GM19025 (cell line): Measurements from ENCODE around the gene ADAMTS17.

Experiments
- ATAC-seq: cut with Tn5 transposase; IDR thresholded peaks from one replicate; pipeline ENCODE4 v1.9.1; 2021; ENCODE audit warnings: mild to moderate bottlenecking, low read depth, moderate library complexity; ENCODE audit not compliant: unreplicated experiment

Gene ADAMTS17

DNA sequence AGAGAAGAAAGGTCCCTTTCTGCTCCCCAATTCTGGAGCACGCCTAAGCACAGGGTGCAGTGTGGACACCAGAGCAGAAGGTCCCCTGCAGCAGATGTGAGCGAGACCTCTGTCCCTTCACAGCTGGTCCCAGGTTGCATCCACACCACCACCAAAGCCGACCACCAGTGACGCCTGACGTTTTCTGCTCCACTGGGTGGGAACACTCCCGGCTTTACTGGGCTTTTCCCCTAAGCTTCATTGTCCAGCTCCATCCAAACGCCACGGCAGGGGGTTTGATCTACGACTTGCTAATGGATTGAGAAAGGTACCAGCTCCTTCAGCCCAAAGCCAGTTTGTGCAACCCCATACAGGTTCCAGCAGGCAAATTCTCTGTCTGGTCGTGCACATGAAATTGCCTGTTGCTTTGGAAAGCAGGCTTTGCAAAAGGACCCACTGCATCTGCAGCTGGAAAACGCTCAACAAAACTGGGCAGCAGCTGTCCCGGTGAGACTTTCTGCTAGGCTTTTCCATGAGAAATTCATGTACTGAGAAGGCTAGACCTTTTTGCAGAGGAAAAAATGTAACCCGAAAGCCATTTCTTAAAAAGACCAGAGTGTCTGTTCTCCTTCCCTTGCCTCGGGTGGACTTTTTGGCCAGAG is 31.1 kb downstream of the ADAMTS17 start:
- ATAC-seq = no peak

DNA sequence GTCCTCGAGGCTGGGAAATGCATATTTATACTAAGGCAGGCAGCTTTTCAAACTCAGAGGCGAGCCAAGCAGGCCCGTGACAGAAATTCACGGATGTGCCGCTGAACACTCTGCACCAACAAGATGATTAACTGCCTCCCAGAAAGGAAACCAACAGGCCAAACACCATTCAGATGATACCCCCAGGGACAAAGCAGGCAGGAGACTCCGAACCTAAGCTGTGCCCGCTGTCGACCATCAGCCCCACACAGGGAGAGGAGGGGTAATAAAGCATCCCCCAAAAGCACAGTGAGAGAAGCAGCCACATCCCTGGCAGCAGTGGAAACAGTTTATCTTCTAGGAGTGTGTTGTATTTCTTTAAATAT is 31.8 kb downstream of the ADAMTS17 start:
- ATAC-seq = no peak

DNA sequence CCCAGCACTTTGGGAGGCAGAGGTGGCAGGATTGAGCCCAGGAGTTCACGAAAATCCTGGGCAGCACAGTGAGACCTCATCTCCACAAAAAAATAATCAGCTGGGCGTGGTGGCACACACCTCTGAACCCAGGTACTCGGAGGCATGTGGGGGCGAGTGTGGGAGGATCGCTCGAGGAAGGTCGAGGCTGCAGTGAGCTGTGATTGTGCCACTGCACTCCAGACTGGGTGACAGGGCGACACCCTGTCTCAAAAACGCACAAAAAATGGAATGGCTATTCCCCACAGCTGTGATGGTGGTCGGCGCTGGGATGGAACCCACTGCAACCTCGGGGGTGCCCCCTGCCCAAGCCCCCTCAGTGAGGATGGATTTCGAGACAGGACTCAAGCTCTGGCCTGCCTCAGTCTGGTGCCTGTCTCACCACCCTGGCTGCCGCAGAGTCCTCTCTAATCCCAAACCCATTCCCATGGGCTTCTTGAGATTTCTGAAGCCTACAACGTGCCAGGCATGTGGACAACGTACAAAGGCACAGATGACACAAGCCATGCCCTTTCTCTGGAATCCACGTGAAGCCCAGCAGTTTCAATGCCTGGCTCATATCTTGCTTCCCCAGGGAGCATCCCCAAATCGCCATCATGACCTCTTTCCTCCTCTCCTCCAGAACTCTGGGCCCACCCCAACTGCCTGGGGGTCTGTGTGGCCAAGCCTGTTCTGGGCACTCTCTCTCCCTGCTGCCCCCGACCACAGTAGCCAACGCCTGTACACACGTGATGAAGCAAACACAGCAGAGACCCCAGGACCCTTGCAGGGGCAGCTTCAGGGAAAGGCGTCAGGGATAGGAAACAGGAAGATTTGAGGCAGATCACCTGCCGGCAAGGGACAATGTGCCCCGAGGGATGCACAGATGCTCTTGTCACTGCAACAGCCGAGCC is 32.4 kb downstream of the ADAMTS17 start:
- ATAC-seq = no peak

DNA sequence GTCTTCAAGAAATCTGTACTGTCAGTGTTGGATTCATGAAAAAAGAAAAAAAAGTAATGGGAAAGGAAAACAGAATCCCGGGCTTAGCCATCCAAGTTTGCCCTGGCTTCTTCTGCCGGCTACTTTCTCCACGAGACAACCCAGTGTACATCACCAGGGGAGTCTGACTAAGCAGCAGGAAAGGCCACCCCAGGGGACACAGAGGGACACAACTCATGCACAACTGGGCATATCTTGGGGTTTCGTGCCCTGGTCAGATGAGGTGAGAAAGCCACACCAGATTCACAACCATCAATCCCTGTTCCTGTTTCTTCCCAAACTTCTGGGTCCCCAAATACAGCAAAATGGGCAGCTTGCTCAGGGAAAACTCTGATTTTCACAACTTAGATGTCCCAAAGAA is 33.2 kb downstream of the ADAMTS17 start:
- no peak for ATAC-seq

DNA sequence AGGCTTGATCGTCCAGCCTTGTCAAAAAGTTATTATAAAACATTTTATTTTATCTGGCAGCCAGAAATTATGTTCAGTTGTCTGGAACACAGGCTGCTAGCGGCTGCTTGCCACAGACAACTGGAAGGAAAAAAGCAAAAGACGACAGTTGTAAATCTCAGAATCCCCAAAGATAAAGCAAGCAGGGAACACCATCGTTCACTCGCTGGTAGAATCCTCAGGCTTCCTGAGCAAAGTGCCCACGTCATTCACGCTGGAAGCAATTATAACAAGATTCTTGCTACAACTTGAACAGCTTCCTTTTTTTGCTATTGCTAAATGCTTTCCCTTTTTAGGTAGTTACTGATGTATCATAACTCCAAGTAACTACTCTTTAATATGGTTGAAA is 33.6 kb downstream of the ADAMTS17 start:
- no peak for ATAC-seq

DNA sequence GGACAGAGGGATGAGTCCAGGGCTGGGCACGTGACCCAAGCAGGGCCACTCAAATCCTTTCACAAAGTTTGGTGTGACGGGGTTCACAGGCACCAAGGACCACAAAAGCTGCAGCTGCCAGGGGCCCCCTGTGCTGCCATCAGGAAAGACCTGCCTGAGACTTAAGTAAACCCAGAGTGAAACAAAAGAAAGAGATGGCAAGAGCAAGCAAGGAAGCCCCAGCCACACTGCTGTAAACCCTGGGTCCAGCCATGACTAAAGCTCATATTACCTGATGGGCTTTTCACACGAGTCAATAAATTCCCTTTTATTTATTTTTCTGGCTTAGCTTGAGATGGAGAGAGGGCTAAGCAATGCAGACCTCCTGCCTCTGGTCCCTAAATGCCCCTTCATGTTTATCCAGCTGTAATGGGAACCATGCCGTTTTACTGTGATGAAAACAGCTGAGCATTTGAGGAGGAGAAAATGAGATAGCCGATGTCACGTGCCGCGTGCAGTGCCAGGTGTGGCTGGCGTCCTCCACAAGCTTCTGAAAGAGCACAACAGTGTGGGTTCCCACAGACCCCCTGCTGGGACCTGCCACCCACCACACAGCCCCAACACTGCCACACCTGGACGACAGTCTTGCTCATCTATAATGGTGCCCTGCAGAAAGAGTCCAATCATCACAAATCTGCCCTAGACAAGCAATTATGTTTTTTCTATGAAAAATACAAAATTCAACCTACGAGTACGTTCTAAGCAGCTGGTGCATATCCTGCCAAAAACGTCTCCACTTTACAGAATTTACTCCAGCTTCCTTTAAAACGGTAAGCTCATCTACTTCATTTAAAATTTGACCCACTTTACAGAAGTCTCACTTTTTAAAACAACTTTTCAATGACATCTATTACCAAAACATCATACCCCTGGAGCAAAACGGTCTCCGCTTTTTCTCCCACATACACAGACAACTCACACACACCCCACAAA is 34.2 kb downstream of the ADAMTS17 start:
- no peak for ATAC-seq

DNA sequence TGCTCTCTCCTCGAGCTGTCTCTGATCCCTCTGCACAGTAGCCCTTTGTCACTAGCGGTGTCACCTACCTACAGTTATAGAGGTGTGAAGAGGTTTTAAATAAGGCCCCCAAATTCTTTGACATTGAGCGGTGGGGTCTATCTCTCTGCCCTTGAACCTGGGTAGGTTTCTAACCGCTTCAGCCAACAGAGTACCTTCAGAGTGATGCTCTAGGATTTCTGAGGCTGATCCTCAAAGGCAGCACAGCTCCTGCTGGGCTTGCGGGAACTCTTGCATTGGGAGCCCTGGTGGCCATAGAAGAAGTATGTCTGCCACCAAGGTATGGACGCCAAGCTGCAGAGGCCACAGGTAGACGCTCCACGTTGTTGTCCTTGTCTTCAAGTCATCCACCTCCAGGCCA is 35.7 kb downstream of the ADAMTS17 start:
- no peak for ATAC-seq

DNA sequence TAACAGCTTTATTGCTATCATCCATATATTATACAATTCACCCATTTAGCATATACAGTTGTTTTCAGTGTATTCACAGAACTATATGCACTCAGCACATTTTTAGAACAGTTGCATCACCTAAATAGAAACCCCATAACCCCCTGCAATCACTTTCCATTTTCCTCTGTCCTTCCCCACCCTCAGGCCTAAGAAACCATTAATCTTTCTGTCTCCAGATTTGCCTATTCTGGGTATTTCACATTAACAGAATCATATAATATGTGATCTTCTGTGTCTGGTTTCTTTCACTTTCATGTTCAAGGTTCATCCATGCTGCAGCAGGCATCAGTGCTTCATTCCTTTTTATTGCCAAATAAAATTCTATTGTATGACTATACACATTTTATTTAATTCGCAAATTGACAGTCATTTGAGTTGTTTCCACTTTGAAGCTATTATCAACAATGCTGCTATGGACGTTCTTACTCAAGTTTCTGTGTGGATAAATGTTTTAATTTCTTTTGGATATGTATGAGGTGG is 39.8 kb downstream of the ADAMTS17 start:
- no peak for ATAC-seq

DNA sequence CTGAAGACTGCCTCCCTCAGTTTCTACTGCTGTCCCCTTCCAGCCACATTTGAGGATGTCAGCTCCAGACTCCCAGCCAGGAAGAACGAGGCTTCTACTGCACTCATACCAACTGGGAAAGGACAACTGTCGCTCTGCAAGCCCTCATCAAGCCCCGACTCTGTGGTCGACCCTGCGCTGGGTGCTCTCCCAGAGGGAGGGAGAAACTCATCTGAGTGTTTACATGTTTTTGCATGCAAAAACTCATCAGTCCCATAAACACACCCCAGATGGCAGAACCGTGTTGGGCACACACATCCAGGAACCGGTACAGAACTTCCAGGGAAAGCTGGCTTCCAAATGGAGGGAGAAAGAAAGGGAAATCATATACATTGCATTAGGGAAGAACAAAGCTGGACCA is 43.5 kb downstream of the ADAMTS17 start:
- ATAC-seq = no peak

DNA sequence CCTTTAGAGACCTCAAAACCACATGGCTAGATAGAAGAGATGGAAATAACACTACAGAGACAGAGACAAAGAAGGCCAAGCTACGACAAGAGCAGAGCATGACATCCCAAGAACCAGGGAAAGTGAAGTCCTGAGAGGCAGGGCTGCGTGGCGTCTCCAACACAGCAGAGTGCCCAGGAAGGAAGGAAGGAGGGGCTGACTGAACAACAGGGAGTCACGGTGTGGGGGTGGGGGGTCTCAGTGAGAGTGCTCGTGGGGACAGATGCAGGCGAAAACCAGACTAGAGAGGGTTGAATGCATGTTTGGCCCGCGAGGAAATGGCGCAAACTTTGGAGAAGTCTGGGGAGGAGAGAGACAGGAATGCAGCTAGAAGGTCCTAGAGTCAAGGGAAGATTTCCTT is 44.0 kb downstream of the ADAMTS17 start:
- no peak for ATAC-seq

DNA sequence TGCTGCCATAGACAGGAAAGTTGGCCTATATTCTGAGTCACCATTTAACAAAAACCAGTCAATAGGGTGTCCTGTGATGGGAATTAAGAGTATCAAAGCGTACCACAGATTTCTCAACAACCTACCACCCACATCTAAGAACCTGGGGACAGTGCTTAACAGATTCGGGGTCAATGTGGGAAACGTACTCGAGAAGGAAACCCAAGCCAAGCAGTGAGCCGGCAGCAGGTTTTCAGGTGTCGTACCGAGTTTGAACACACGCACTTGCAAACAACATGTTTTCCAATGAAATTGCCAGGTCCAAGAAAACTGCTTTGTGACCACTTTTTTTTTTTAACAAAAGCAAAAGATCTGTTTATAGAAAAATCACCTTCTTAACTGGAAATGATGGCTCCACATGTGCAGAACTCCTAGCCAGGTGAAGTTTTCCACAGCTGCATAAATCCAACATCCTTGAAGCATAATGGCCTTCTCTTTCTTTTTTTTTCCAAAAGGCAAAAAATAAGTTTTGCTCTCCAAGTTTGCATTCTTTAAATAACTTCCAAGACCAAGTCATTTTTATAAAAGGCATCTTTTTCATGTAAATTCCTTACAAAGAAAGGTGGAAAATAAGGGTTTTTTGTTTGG is 45.7 kb downstream of the ADAMTS17 start:
- ATAC-seq = no peak

DNA sequence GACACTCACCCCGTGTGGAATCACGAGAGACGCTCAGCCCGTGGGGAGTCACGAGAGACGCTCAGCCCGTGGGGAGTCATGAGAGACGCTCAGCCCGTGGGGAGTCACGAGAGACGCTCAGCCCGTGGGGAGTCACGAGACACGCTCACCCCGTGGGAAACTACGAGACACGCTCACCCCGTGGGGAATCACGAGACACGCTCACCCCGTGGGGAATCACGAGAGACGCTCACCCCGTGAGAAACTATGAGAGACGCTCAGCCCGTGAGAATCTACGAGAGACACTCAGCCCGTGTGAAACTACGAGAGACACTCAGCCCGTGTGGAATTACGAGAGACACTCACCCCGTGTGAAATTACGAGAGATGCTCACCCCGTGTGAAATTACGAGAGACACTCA is 49.8 kb downstream of the ADAMTS17 start:
- no peak for ATAC-seq

DNA sequence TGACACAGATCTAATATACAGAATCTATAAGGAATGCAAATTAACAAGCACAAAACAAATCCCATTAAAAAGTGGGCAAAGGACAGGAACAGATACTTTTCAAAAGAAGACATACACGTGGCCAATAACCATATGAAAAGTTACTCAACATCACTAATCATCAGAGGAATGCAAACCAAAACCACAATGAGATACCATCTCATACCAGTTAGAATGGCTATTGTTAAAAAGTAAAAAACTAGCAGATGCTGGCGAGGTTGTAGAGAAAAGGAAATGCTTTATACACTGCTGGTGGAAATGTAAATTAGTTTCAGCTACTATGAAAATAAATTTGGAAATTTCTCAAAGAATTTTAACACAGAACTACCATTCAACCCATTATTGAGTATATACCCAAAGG is 50.7 kb downstream of the ADAMTS17 start:
- ATAC-seq = no peak

DNA sequence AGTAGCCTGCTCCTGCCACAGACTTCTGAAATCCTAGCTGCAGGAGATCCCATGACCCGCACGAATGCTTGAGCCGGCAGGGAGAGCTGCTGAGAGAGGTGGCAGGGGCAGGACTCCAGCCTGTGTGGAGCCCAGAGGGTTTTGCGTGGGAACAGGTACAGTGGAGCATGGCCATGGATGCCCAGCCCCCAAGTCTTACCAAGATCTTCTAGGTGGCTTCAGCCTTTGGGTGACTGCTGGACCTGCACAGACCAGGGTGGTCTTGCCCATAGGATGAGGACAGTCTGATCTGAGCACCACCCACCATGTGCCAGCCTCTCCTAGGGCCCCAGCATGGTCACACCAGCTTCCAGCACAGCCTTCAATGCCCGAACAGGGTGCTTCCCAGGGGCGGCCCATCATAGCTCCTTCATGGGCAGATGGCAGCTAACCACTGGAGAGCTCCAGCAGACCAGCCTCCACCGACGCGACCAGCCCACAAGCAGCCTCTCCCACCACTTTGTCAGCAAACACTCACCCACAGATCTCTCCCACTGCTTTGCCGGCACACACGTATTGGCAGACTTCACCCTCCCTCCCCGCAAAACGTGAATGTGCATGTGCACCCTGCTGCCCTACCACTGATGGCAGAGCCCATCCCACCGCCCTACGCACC is 56.0 kb downstream of the ADAMTS17 start:
- ATAC-seq = no peak

DNA sequence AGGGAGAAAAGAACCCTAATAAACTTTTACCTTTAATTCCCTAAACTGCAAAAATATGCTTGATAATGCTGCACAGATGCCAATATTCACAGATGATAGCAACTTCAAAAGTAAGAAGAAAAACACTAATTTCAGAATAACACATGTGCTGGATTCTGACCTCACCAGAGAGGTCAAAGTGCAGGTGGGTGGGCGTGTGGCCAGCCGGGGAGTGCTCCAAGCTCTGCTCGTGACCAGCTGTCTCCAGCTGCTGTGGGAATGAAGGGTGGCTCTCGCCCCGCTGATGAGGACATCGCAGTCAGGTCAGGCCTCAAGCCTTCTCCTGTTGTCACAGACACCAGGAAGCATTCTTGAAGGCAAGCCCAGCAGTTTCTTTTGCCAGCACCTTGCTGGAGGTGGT is 57.1 kb downstream of the ADAMTS17 start:
- no peak for ATAC-seq

DNA sequence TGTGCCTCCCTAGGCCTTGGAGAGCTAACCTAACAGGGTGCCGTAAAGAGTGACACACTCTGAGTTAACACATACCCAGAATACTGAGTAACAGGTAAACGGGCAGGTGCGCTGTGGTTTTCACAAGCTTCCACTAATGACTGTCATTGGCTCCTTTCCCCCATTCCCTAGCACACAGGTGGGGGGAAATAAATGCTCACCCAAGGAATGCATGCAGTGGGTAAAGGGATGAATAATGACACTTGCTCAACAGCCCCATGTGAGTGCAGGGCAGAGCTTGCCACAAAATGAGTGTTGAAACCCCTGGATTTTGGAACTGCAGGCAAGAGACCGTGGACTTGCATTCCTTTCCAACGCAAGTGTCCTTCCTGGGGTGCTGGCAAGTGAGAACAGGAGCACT is 57.6 kb downstream of the ADAMTS17 start:
- no peak for ATAC-seq

DNA sequence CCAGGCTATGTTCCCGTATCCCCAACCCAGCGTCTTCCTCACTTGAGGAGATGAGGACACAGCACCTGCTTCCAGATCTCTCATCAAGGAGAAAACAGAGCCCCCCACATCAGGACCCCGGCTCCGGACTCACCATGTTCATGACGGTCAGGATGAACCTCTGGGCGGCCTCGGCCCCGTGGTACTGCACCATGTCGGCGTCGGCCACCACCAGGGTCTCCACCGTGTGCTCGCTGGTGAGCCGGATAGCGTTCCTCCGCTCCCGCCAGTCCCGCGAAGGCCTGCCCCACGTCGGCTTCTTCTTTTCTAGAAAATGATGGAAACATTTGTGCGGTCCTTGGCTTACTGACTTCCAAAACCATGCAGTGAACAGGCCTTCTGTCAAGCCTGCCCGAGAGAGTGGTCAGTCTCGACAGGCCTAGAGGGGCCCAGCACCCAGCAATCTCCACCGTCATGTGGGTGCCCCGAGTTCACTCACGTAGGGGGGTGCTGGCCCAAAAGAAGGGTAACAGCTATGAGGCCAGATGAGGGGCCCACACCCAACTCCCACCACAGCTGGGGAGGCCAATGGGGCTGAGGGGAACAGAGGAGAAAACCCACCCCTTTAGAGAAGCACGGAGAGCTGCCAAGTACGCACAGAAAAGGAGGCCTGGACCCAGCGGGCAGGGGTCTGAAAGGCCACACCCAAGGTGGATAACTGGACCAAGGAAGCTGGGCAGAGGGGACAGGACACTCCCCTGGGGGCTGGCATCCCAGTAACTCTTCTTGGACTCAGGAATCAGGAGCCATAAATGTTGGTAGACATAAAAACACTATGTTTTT is 60.5 kb downstream of the ADAMTS17 start:
- no peak for ATAC-seq

DNA sequence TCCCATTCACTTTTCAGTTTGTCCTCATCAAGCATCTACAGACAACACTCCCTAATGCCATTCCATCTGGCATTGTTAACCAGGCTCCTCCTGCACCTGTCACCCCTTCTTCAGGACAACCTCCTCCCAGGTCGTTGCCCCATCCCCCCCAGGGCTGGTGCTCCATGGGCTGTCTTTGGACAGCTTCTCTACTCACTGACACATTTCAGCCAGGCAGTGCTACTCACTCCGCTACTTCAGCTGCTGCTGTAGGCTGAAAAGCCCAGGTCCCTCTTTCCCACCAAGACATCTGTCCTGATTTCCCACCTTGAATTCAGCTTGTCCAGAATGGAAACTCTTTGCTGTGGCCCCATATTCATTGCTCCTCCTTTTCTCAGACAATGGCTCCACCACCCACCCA is 61.9 kb downstream of the ADAMTS17 start:
- ATAC-seq = no peak

DNA sequence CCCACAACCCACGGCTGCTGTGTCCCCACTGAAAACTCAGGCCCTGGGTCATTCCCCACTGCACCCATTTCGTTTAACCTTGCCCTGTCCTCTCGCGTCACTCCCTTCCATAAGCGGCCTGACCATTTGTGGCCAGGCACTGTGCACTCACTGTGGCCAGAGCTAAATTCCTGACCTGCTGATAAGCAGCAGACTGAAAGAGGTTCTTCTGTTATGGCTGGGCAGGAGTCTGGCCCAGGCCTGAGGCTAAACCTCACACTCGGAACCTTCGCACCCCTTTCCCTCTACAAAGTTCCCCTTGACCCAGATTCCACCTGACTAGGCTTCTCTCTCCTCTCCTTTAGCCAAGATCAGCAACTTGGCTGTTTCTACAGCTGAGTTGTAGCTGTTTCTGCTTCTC is 62.3 kb downstream of the ADAMTS17 start:
- ATAC-seq = no peak
